Kidney tubule cell (primary cell): Measurements from ENCODE around the gene BYSL.
A peak's percentile ranks its signal among the peaks of the same experiment; 100 is the strongest.

Experiments used
- DNase-seq: peaks from one replicate; pipeline ENCODE4 v3.0.0-alpha.2; 2018; ENCODE audit warnings: low spot score

The BYSL gene

GRCh38 chr6:41976794-41977484 lies 55.6 kb downstream of the BYSL start:
- peak; percentile 22 for DNase-seq
